Activated CD4-positive, CD25-positive, alpha-beta regulatory T cell (primary cell): Measurements from ENCODE around the gene SIGLEC6.
A peak's percentile ranks its signal among the peaks of the same experiment; 100 is the strongest.

Experiments used
- DNase-seq, 4 experiments: peaks; one replicate each; lab custom pipeline; 2025; lab: John Stamatoyannopoulos, UW

The SIGLEC6 gene

DNA sequence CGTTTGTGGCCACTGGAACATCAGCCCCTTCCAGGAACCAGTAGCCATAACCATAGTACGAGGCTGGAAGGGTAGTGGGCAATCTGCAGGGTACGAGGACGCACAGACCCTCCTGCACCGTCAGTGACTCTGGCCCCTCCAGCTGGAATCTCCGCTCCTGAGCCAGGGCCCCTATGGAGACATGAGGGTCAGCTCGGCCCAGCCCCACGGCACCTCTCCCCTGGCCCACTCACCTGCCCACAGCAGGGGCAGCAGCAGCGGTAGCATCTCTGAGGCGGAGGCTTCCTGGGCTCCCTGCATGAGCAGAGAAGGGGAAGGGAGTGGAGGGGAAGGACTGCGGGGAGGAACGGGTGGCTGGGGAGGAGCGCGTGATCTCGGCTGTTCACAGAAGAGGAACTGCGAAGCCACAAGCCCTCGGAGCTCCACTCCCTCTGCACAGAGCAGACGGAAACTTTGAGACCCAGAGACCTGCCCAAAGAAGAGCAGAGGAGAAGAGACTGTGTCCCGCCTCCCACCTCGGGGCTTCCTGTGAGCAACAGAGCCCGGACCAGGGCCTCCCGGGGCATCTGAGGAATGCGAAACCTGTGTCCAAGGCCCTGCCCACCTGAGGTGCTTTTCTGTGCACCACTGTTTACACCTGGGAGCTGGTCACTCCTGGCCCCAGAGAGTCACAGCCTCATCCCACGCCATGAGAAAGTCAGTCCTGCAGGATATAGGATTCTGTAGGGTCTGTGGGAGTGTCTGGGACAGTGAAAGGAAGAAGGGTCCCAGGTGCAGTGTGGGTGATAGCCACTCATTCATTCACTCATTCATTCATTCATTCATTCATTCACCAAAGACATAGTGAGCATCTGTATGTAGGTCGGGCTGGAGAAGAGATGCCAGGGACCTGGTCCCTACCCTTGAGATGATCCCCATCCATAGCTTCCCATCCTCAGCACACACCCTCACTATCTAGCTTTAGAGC is at the start of gene SIGLEC6:
Gene SIGLEC6, minus strand, starts transcription at position 322 of the 967 bp plus-strand sequence. Its CDS starts 22 bp downstream, at position 300.
- no peak for DNase-seq

DNA sequence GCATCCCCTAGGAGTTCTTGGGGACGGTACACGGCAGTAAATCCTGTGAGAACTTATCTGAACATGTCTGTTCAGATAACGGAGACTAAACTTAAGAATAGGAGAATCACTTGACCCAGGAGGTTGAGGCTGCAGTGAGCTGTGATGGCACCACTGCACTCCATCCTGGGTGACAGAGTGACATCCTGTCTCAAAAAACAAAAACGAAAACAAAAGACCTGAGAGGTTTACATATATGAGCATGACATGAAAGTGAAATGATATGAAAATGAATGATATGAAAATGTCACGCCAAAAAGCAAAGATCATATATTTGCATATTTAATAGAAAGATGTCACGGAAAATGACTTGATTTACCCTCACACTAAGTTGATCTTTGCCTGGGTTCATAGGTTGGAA is 45.4 kb upstream of the SIGLEC6 start:
- DNase-seq = no peak

DNA sequence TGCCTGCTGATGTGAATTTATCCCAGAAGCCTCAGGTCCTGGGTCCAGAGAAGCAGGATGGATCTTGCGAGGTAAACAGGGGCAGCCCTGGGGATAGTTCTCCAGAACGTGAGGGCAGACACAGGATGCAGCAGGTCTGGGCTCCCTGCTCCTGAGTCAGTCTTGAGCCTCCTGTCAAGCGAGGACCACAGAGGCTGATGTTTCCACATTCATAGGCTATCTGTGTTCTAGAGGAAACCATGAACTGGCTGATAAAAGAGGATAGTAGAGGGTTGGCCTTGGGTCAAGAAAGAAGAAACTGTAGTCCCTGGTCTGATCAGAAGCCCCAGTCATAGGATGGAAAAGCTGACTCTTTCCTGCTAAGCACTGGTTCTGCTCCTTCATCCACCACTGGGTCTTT is 41.9 kb upstream of the SIGLEC6 start:
- no peak for DNase-seq

DNA sequence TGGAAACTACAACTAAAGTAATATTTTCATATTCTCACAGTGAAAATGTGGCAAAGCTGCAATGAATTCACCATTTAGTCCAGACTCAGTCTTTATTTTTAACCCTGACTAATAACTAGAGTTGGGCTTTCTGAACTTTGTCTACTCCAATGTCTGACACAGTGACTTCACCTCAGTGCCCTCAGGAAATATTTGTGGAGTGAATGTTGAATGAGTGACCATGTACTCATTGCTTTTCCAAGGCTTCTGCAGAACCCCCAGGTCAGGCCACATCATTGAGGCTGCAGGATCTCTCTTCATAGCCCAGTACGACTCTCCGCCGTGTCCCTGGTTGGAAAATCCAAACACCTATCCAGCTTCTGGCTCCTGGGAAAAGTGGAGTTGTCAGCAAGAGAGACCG is 41.4 kb upstream of the SIGLEC6 start:
- no peak for DNase-seq

DNA sequence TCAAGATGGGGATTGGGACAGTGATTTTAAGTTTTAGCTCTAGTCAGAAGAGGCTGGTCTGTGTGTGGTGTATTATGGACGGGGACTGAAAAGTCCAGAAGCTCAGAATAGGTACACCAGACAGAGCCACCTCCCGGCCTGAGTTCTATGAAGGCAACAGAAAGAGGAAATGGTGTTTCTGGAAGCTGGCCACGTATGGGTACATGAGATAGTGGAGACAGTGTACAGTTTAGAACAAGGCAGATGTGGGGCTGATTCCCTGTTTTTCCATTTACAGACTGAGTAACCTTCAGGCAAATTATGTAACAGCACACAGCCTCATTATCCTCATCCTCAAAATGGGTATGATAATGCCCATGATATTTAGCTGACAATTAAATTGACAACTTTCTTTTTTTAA is 40.9 kb upstream of the SIGLEC6 start:
- DNase-seq = no peak

DNA sequence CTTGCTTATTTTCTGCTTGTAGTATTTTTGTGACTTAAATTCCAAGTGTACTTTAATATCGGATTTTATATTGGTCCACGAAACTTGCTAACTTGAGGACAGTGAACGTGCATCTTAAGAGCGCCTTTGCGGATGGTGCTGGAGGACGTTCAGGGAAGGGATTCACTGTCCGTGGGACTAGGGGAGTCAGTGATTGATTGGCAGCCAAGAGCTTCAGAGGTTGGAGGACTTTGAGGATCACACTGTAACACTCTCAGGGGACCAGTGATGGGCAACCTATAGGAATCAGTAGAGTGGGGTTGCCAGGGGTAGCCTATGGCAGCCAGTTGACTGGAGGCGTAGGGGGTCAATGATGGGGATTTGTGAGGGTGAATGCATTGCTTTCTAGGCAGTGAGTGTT is 40.1 kb upstream of the SIGLEC6 start:
- DNase-seq = no peak

DNA sequence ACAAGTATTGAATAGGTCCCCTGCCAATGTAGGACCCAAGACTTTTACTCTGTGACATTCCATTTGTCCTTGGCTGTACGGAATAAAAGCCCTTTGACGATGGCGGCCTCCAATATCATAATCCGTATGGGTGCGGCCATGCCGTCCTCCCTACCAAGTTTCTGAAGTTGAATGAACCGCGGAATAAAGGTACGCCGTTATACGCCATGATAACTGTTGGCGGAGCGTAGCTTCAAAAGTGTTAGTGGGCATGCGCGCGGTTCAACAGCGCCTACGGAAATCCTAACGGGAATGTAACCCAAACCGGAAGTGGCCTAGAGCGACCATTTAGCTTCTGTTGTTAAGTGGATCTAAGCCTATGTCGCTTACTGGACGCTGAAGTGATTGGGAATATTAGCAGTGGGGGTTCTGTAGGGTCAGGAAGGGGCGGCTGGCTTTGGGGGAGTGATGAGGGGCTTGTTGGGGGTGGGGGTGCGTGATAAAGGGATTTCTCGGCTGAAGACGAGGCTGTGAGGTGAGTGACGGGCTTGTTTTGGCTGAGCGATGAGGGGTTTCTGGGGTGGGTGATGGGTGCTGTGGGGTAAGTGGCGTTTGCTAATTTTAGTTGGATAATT is 39.6 kb upstream of the SIGLEC6 start, which contains the start of gene ZNF175:
Gene ZNF175, plus strand, starts transcription at position 322 of the 614 bp plus-strand sequence. CDS start 2,047 bp downstream, outside the sequence.
- DNase-seq = peak; percentile 44 to 73 (median 60)

DNA sequence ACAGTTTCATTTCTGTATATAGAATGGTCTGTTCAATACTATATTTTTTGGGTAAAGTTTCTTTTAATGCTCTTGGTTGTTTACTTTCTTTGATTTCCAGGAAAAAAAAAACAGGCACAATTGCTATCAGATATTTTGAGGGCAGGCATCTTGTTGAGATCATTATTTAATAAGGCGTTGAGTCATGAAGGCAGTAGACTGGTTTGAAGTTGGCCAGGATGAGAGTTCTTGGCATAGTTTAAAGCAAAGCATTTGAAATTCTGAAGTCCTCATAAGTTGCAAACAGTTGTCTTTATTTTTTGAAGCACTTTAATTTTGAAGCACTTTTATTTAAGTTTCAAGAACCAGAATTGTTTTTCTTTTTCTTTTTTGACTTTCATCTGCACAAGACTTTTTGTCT is 37.0 kb upstream of the SIGLEC6 start:
- DNase-seq = no peak

DNA sequence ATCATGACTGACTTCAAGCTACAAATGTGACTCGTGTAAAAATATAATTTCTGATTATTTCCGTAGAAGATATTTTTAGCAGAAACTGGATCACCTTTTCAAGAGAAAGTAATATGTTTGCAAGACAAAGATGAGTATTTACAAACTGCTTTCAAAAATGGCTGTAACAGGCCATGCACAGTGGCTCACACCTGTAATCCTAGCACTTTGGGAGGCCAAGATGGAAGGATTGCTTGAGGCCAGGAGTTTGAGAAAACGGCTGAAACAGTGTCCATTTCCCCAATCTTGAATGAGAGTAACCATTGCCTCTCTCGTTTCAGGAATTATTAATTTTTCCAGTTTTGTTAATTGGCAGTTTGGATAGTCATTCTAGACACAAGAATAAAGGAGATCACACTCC is 36.1 kb upstream of the SIGLEC6 start:
- no peak for DNase-seq

DNA sequence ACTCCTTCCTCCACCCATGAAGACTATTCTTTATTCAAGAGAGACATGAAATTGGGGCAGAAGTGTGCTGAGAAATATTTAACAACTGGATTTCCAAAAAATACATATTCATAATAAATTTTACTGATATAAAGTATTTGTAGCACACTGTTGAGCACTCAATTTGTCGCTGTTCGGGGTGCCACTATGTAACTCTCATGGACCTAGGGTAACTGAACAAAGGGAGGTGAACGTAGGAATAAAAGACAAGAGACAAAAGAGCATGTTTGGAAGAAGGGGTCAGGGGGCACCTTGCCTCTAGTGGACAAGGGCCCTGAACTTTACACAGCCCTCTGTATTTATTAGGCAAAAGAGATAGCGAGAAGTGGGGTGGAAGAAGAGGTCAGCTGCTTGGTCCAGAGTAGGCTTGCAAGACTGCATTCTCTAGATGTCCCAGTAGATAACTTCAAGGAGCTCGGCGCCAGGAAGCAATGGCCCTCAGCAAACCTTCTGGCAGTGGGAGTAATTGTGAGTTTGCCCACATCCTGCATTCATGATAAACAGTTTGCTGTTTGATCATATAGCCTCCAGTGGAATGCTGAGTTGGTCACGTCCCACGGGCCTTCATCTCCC is 35.1 kb upstream of the SIGLEC6 start:
- no peak for DNase-seq

DNA sequence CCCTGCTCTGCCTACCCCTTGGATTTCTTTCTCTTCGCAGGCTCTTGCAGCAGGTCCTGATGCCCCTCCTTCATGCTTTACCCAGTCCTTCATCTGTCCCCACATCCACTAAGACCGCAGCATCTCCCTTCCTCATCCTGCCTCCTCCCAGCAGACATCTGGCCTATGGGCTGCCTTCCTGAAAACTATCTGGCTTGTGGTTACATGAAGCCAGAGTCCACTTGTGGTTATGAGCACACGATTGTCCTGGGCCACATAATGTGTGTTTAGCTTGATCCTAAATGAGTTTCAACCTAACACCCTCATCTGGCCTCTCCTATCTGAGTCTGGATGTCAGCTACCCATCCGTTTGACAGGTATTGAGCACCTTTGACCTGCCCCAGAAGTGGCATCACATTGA is 34.1 kb upstream of the SIGLEC6 start:
- no peak for DNase-seq

DNA sequence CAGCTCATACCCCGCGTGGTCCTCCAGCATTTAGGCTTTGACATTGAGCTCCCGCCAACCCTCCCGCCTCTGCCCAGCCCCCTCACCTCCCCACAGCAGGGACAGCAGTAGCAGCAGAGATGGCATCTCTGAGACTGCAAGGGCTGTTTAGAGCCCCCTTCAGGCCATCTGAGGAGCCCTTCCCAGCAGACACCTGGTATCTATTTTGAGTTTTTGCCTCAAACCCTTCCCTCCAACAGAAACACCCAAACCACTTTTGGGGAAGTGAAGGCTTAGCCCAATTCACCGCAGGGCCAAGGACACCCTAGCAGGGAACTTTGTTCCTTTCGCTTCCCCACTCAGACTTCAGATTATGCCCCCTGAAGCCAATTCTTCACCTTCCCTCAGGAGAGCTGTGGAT is 33.3 kb upstream of the SIGLEC6 start:
- no peak for DNase-seq

DNA sequence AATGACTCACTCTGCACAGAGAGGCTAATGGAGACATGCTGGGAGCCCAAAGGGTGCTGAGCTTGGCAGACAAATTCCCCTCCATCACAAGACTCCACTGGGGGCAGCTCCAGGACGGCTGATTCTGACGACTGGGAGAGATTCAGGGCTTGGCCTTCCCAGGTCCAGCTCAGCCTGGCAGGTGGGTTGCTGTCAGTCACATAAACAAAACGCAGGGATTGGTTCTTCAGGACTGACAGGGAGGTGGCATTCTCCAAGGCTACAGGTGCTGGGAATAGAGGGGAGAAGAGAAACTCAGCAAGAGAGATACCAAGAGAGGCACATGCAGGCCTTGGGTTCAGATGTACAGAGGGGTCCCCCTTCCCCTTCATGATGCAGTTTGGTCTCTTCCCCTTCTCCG is 28.9 kb upstream of the SIGLEC6 start:
- DNase-seq = no peak

DNA sequence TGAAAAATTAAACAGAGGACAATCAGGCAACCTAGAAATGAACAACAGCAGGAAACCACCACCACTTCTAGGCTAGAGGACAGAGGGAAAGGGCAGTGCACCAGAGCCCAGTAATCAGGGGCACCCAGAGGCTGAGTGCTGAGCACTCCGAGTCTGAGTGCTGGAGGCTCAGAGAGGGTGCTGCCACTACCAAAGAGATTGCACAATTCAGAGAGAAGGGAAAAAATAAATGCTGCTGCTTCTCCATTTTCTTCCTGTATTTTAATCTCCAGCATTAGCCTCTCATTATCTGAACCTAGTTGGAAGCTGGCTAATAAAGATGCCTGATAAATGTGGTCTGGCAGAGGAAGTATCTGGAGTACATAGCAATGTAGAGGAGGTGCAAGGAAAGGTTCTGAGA is 27.8 kb upstream of the SIGLEC6 start:
- no peak for DNase-seq

DNA sequence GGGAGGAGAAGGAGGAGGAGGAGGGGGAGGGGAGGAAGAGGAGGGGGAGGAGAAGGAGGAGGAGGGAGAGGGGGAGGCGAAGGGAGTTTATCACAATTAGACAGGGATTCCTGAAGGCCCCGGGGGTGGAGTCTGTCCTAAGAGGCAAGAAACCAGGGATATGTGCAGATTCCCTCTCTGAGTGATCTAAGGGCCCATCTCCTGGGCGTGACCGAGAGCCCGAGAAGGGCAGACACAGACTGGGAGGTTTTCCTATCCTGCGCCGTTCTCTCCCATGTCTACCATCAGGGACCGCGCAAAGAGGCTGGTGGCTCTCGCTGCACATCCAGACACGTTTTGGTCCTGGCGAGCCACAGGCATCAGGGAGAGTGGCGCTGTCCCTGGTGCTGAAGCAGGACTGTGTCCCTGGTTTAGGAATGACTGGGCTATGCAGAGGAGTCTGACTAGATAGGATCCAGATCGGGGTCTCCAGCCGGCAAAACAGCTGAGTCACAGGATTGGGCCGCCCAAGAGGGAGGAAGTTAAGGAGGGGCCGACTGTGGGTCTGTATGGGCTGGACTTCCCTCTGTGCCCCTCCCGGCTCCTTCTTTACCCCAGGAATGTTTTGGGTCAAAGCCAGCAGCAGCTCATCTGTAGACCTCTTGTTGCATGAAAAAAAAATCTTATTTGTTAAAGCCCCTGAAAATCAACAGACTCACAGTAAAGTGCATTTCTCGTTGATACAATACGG is 21.7 kb upstream of the SIGLEC6 start:
- peak in 2 of 4 experiments; percentile 13 to 19 for DNase-seq

DNA sequence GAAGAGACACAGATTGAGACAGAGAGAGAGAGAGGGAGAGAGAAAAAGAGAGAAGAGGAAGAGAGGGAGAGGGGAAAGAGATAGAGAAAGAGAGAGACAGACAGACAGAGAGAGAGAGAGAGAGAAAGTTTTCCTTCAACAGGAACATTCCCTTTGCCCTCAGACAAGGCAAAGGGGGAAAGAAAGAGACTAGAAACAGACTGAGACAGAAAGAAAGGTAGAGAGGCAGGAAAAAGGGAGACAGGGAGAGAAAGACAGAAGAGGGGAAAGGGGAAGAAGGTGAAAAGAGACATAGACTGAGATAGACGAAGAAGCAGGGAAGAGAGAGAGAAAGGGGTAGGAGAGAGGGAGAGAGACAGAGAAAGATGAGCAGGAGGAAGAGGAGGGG is 21.1 kb upstream of the SIGLEC6 start:
- no peak for DNase-seq

DNA sequence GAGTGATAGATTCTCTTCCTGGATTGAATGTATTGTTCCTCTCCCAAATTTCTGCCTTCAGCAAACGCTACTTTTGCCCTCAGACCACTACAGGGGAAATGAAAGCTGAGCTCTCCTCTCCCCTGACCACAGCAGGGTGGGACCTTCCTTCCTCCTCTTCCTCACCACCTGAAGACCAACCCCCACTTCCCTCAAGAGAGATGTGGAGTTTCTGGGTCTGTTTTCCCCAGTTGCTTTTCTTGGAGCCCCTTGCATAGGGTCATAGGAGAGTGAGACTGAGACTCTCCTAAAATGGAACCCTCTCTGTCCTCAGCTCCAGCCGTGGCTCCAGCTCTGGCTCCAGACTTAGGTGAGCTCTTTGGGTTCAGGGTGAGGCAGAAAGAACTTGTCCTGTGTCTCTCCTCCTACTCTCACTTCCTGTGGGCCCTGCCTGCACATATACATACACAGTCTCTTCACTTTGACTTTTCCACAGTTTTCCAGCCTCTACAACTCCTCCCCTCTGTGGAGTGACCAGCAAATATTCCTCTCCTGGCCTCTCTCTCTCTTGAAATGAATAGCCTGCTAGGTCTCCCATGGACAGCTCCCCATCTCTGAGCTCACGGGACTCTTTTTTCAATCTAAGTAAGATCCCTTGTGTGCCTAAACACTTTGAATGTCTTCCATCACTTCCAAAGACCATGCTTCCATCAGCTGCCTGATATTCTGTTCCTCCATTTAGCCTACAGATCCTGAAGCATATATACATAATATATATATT is 20.4 kb upstream of the SIGLEC6 start:
- DNase-seq = no peak

DNA sequence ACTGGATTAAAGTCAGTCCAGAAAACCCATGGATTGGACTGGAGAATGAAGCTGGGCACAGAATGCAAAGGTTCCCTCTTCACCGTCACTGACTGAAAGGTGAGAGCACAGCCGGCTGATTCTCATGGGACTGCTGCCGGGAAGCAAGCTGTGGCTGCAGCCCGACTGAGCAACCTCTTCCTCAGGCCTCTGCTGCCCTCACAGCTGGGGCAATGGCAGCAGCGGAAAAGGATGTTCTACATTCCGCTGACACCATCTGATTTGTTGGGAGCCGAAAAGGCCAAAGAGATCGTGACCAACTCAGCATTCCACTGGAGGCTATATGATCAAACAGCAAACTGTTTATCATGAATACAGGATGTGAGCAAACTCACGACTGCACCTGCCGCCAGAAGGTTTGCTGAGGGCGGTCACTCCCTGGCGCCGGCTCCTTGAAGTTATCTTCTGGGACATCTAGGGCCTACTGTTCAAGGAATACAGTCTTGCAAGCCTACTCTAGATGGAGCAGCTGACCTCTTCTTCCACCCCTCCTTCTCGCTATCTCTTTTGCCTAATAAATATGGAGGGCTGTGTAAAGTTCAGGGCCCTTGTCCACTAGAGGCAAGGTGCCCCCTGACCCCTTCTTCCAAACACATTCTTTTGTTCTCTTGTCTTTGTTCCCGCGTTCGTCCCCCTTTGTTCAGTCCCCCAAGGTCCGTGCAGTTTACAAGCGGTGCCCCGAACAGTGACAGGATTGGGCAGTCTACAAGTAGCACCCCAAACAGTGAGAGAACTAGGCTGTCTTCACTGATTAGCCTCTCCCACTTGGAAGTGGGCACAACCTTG is 19.6 kb upstream of the SIGLEC6 start:
- no peak for DNase-seq

DNA sequence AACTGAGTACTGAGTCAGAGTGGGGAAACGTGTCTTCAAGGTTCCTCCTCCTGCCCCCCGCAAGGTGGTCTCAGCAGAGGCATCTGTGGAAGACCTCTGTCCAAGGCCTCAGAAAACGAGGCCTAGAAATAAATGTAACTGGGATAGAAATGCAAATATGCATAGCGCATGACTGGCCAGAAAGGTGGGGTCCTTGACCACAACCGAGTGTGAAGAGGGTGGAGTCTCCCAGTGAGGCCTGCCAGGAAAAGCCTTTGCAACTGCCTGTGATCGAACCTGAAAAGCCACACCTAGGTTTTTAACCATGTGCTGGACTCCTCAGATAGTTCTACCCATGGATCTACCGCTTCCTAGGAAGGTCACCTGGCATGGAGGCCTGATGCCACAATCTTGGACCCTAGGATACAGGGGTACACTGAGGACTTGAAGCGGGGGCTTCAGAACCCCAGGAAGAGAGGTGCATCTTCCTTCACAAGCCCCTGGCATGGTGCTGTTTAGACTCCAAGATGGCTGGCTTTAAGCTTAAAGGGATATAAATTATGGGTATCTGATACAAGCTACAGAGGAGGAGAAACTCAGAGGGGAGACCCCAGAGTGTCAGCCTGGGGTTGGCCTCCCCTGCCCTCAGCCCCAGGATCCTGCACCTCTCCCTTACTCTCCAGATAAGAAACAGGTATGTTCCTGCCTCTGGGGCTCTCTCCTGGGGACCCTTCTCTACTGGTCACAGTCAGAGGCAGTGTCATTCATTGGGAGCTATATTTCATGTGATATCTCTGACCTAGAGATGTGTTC is 18.3 kb upstream of the SIGLEC6 start:
- DNase-seq = no peak

DNA sequence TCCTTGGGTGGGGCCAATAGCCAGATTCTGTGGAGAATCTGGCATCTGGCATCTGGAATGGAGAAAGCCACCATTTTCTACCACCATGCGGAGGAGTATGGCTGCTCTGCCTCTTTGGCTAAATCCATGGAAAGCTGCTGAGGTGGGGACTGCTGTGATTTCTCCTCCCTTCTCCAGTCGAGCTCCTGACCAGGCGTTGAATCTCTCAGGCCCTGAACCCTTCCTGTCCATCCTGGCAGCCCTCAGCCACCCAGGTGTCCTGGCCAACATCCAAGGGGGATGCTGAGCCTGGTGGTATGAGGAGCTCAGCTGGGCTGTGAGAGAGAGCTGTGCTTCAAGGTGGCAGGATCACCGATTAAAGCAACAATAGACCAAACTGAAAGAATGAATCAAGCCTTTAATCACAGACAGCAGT is 17.4 kb upstream of the SIGLEC6 start:
- DNase-seq = no peak
